Measurements from ENCODE around the gene SCAMP2.
"Not testable (repeated sequence)": the region's sequence is repeated elsewhere in the genome, so short reads cannot be mapped to it uniquely, and the experiment has no call there.

Gene SCAMP2

GRCh38 chr15:74904190-74904805, 31.1 kb upstream of the SCAMP2 start:
- Histone ChIP-seq H3K9me3 (ENCODE audit: control insufficient read depth in 2 of 2, low read length in 2 of 2) (no peaks in the 10 kb centered on the region), H3K27me3 (ENCODE audit: control insufficient read depth in 2 of 2, insufficient read depth in 2 of 2, low read length in 2 of 2) (no peaks in the 10 kb centered on the region), H3K4me3 (ENCODE audit: low read length in 2 of 2) (no peak overlapping the region), H3K36me3 (ENCODE audit: control insufficient read depth in 2 of 2, insufficient read depth in 2 of 2, low read length in 2 of 2) (peaks cover 32 to 39% of the 10 kb centered on the region in 2 donors), H3K27ac (ENCODE audit: low read depth in 2 of 2, low read length in 2 of 2) (no peak overlapping the region), H3K4me1 (ENCODE audit: control insufficient read depth in 2 of 2, insufficient read depth in 2 of 2, low read length in 2 of 2) (peaks cover 24 to 31% of the 10 kb centered on the region in 2 donors), H3K9ac (ENCODE audit: low read depth in 1 of 2, low read length in 2 of 2) (no peak overlapping the region)

- peaks cover 24 to 31% of the 10 kb centered on the region in 2 donors for H3K4me1 ChIP-seq (ENCODE audit: control insufficient read depth in 2 of 2, insufficient read depth in 2 of 2, low read length in 2 of 2)
- H3K27me3 ChIP-seq (ENCODE audit: control insufficient read depth in 2 of 2, insufficient read depth in 2 of 2, low read length in 2 of 2) = no peaks in the 10 kb centered on the region
- no peak overlapping the region for H3K4me3 ChIP-seq (ENCODE audit: low read length in 2 of 2)
- no peaks in the 10 kb centered on the region for H3K9me3 ChIP-seq (ENCODE audit: control insufficient read depth in 2 of 2, low read length in 2 of 2)
- H3K9ac ChIP-seq (ENCODE audit: low read depth in 1 of 2, low read length in 2 of 2) = no peak overlapping the region
- H3K27ac ChIP-seq (ENCODE audit: low read depth in 2 of 2, low read length in 2 of 2) = no peak overlapping the region
- H3K36me3 ChIP-seq (ENCODE audit: control insufficient read depth in 2 of 2, insufficient read depth in 2 of 2, low read length in 2 of 2) = peaks cover 38 to 45% of the 10 kb centered on the region in 2 donors
These were observed 30.5 kb upstream of the SCAMP2 start for GRCh38 chr15:74903676-74904075.

GRCh38 chr15:74902295-74903075, 29.3 kb upstream of the SCAMP2 start:
- Histone ChIP-seq H3K4me1 (ENCODE audit: control insufficient read depth in 2 of 2, insufficient read depth in 2 of 2, low read length in 2 of 2) (peaks cover 23 to 30% of the 10 kb centered on the region in 2 donors), H3K27me3 (ENCODE audit: control insufficient read depth in 2 of 2, insufficient read depth in 2 of 2, low read length in 2 of 2) (no peaks in the 10 kb centered on the region), H3K9me3 (ENCODE audit: control insufficient read depth in 2 of 2, low read length in 2 of 2) (no peaks in the 10 kb centered on the region), H3K9ac (ENCODE audit: low read depth in 1 of 2, low read length in 2 of 2) (peak overlapping the region in 1 of 2 donors; percentile 8), H3K4me3 (ENCODE audit: low read length in 2 of 2) (no peak overlapping the region), H3K27ac (ENCODE audit: low read depth in 2 of 2, low read length in 2 of 2) (no peak overlapping the region), H3K36me3 (ENCODE audit: control insufficient read depth in 2 of 2, insufficient read depth in 2 of 2, low read length in 2 of 2) (peaks cover 38 to 51% of the 10 kb centered on the region in 2 donors)

DNA sequence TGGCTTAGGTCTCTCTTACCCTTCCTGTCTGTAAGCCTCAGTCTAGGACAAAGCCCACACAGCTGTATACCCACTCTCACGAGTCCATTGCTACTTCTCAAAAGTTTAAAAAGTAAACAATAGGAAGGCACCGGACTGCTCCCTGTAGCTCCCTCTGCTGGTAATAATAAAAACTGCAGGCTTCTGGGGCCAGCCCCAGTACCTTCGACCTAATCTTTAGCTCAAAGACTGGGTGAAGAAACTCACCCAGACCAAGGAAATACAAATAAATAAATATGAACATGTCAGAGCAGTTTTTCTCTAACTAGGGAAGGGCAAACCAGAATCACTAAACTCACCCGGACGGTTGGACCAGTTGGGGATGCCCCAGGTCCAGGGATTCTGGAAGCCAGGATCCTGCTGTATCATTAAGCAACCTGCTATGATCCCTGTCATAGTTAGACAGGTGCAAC, 28.5 kb upstream of the SCAMP2 start:
- H3K4me1 ChIP-seq (ENCODE audit: control insufficient read depth in 2 of 2, insufficient read depth in 2 of 2, low read length in 2 of 2) = peaks cover 20 to 24% of the 10 kb centered on the region in 2 donors
- no peaks in the 10 kb centered on the region for H3K27me3 ChIP-seq (ENCODE audit: control insufficient read depth in 2 of 2, insufficient read depth in 2 of 2, low read length in 2 of 2)
- peak overlapping the region in 1 of 2 donors; percentile 26 for H3K27ac ChIP-seq (ENCODE audit: low read depth in 2 of 2, low read length in 2 of 2)
- peaks cover 41 to 56% of the 10 kb centered on the region in 2 donors for H3K36me3 ChIP-seq (ENCODE audit: control insufficient read depth in 2 of 2, insufficient read depth in 2 of 2, low read length in 2 of 2)
- H3K9me3 ChIP-seq (ENCODE audit: control insufficient read depth in 2 of 2, low read length in 2 of 2) = no peaks in the 10 kb centered on the region
- H3K9ac ChIP-seq (ENCODE audit: low read depth in 1 of 2, low read length in 2 of 2) = no peak overlapping the region
- H3K4me3 ChIP-seq (ENCODE audit: low read length in 2 of 2) = no peak overlapping the region

DNA sequence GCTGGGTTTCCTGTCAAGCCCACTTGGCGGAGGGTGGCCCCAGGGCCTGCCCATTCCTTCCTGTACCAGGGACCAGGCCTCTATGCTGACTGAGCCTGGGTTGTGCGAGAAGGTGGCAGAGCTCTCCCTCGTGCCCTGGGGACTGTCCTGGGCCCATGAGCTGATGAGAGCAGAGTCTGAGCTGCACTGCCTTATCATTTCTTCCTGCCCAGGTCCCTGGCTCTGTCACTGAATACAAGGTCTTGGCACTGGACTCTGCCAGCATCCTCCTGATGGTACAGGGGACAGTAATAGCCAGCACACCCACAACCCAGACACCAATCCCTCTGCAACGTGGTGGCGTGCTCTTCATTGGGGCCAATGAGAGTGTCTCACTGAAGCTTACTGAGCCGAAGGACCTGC, 24.1 kb upstream of the SCAMP2 start:
- peaks cover 12 to 23% of the 10 kb centered on the region in 2 donors for H3K4me1 ChIP-seq (ENCODE audit: control insufficient read depth in 2 of 2, insufficient read depth in 2 of 2, low read length in 2 of 2)
- H3K4me3 ChIP-seq (ENCODE audit: low read length in 2 of 2) = no peak overlapping the region
- H3K9ac ChIP-seq (ENCODE audit: low read depth in 1 of 2, low read length in 2 of 2) = no peak overlapping the region
- peaks cover 29 to 49% of the 10 kb centered on the region in 2 donors for H3K36me3 ChIP-seq (ENCODE audit: control insufficient read depth in 2 of 2, insufficient read depth in 2 of 2, low read length in 2 of 2)
- H3K27ac ChIP-seq (ENCODE audit: low read depth in 2 of 2, low read length in 2 of 2) = no peak overlapping the region
- H3K9me3 ChIP-seq (ENCODE audit: control insufficient read depth in 2 of 2, low read length in 2 of 2) = no peaks in the 10 kb centered on the region
- H3K27me3 ChIP-seq (ENCODE audit: control insufficient read depth in 2 of 2, insufficient read depth in 2 of 2, low read length in 2 of 2) = no peaks in the 10 kb centered on the region

GRCh38 chr15:74896316-74896715, 23.2 kb upstream of the SCAMP2 start:
- Histone ChIP-seq H3K36me3 (ENCODE audit: control insufficient read depth in 2 of 2, insufficient read depth in 2 of 2, low read length in 2 of 2) (peaks cover 26 to 48% of the 10 kb centered on the region in 2 donors), H3K9ac (ENCODE audit: low read depth in 1 of 2, low read length in 2 of 2) (no peak overlapping the region), H3K27me3 (ENCODE audit: control insufficient read depth in 2 of 2, insufficient read depth in 2 of 2, low read length in 2 of 2) (no peaks in the 10 kb centered on the region), H3K27ac (ENCODE audit: low read depth in 2 of 2, low read length in 2 of 2) (no peak overlapping the region), H3K9me3 (ENCODE audit: control insufficient read depth in 2 of 2, low read length in 2 of 2) (no peaks in the 10 kb centered on the region), H3K4me1 (ENCODE audit: control insufficient read depth in 2 of 2, insufficient read depth in 2 of 2, low read length in 2 of 2) (peaks cover 19 to 25% of the 10 kb centered on the region in 2 donors), H3K4me3 (ENCODE audit: low read length in 2 of 2) (no peak overlapping the region)

DNA sequence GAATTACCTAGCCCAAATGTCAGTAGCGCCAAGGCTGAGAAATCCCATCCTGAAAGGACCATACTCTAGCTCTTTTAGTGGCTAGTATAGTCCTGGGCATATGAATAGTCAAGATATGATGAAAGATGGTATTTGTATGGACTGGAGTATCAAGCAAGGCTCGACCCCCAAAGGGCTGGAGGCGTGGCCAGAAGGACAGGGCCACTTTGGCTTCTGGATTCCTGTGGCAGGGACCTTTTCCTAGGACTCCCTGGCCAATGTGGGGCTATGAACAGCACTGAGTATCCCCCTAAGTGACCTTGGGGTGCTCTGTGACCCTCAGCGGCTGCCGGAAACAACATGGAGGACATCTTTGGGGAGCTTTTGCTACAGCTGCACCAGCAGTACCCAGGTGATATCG, 22.7 kb upstream of the SCAMP2 start:
- Histone ChIP-seq H3K4me1 (ENCODE audit: control insufficient read depth in 2 of 2, insufficient read depth in 2 of 2, low read length in 2 of 2) (peaks cover 22 to 29% of the 10 kb centered on the region in 2 donors), H3K9me3 (ENCODE audit: control insufficient read depth in 2 of 2, low read length in 2 of 2) (no peaks in the 10 kb centered on the region), H3K4me3 (ENCODE audit: low read length in 2 of 2) (no peak overlapping the region), H3K27me3 (ENCODE audit: control insufficient read depth in 2 of 2, insufficient read depth in 2 of 2, low read length in 2 of 2) (no peaks in the 10 kb centered on the region), H3K36me3 (ENCODE audit: control insufficient read depth in 2 of 2, insufficient read depth in 2 of 2, low read length in 2 of 2) (peaks cover 21 to 46% of the 10 kb centered on the region in 2 donors), H3K27ac (ENCODE audit: low read depth in 2 of 2, low read length in 2 of 2) (no peak overlapping the region), H3K9ac (ENCODE audit: low read depth in 1 of 2, low read length in 2 of 2) (no peak overlapping the region)

DNA sequence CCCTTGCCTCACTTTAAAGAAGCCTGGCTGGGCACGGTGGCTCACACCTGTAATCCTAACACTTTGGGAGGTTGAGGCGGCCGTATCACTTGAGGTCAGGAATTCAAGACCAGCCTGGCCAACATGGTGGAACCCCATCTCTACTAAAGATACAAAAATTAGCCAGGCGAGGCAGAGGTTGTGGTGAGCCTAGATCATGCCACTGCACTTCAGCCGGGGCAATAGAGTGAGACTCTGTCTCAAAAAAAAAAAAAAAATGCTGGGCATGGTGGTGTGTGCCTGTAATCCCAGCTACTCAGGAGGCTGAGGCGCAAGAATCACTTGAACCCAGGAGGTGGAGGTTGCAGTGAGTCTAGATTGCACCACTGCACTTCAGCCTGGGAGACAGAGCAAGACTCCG, 21.2 kb upstream of the SCAMP2 start:
- H3K9ac ChIP-seq (ENCODE audit: low read depth in 1 of 2, low read length in 2 of 2); H3K9me3 ChIP-seq (ENCODE audit: control insufficient read depth in 2 of 2, low read length in 2 of 2); H3K27me3 ChIP-seq (ENCODE audit: control insufficient read depth in 2 of 2, insufficient read depth in 2 of 2, low read length in 2 of 2); H3K27ac ChIP-seq (ENCODE audit: low read depth in 2 of 2, low read length in 2 of 2); H3K4me3 ChIP-seq (ENCODE audit: low read length in 2 of 2): not testable (repeated sequence)
- H3K4me1 ChIP-seq (ENCODE audit: control insufficient read depth in 2 of 2, insufficient read depth in 2 of 2, low read length in 2 of 2) = peaks cover 34 to 37% of the 10 kb centered on the region in 2 donors
- peaks cover 15 to 35% of the 10 kb centered on the region in 2 donors for H3K36me3 ChIP-seq (ENCODE audit: control insufficient read depth in 2 of 2, insufficient read depth in 2 of 2, low read length in 2 of 2)

DNA sequence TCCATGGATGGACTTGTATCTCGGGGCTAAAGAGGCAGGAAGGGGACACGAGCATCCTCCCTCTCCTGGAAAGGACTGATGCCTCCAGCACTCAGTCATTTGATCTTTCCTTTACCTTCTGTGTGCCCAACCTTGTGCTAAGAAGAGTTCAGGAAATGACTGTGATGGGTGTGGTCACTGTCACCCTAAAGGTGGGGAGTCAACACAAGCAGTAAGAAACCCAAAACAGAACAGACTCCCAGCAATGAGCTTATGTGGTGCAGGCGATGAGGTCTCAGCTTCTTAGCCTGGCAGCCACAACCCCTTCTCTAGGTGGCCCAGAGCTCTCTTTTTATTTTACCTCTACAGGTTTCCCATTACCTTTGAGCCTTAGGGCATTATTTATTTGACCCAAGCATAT, 20.5 kb upstream of the SCAMP2 start:
- H3K36me3 ChIP-seq (ENCODE audit: control insufficient read depth in 2 of 2, insufficient read depth in 2 of 2, low read length in 2 of 2) = peaks cover 7 to 28% of the 10 kb centered on the region in 2 donors
- H3K27me3 ChIP-seq (ENCODE audit: control insufficient read depth in 2 of 2, insufficient read depth in 2 of 2, low read length in 2 of 2) = no peaks in the 10 kb centered on the region
- no peaks in the 10 kb centered on the region for H3K9me3 ChIP-seq (ENCODE audit: control insufficient read depth in 2 of 2, low read length in 2 of 2)
- H3K9ac ChIP-seq (ENCODE audit: low read depth in 1 of 2, low read length in 2 of 2) = no peak overlapping the region
- peak overlapping the region in 1 of 2 donors; percentile 22 for H3K4me3 ChIP-seq (ENCODE audit: low read length in 2 of 2)
- peaks cover 40% of the 10 kb centered on the region in 2 donors for H3K4me1 ChIP-seq (ENCODE audit: control insufficient read depth in 2 of 2, insufficient read depth in 2 of 2, low read length in 2 of 2)
- no peak overlapping the region for H3K27ac ChIP-seq (ENCODE audit: low read depth in 2 of 2, low read length in 2 of 2)

DNA sequence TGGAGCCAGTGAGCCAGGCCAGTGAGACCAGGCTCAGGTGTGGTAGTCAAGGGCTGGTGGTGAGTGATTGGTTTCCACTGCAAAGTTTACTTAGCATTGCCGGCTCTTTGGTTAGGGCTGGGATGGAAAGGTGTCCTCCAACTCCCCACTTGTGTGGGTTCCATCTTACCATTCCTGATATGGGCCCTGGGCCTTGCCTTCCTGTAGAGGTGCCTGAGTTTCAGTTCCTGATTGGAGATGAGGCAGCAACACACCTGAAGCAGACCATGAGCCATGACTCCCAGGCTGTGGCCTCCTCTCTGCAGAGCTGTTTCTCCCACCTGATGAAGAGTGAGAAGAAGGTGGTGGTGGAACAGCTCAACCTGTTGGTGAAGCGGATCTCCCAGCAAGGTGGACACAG, 19.8 kb upstream of the SCAMP2 start:
- Histone ChIP-seq H3K9ac (ENCODE audit: low read depth in 1 of 2, low read length in 2 of 2) (no peak overlapping the region), H3K4me3 (ENCODE audit: low read length in 2 of 2) (no peak overlapping the region), H3K27ac (ENCODE audit: low read depth in 2 of 2, low read length in 2 of 2) (no peak overlapping the region), H3K9me3 (ENCODE audit: control insufficient read depth in 2 of 2, low read length in 2 of 2) (no peaks in the 10 kb centered on the region), H3K27me3 (ENCODE audit: control insufficient read depth in 2 of 2, insufficient read depth in 2 of 2, low read length in 2 of 2) (no peaks in the 10 kb centered on the region), H3K4me1 (ENCODE audit: control insufficient read depth in 2 of 2, insufficient read depth in 2 of 2, low read length in 2 of 2) (peaks cover 40% of the 10 kb centered on the region in 2 donors), H3K36me3 (ENCODE audit: control insufficient read depth in 2 of 2, insufficient read depth in 2 of 2, low read length in 2 of 2) (peaks cover 7 to 27% of the 10 kb centered on the region in 2 donors)
